ENCODE measurements around the gene MAPT. TPM values are rescaled to one million over a fixed set of nuclear protein-coding genes. Genes with fewer than 3 reads are reported as not detected.

Gene MAPT
- total and polyA plus RNA-seq, 3 donors from 2014 or later: 5.0 to 100 (median 6.1) TPM

GRCh38 chr17:45993962-45994627, 99.7 kb downstream of the MAPT start:
- 86 to 95% methylated on average over 16 of the region's 16 CpGs for WGBS, 2 donors
- DNase-seq: no peak
- no peaks in the 10 kb centered on the region for H3K27me3 ChIP-seq
- H3K27ac ChIP-seq: no peak overlapping the region
- H3K4me3 ChIP-seq: no peak overlapping the region
- H3K4me1 ChIP-seq: no peaks in the 10 kb centered on the region
- no peaks in the 10 kb centered on the region for H3K9me3 ChIP-seq
- intact Hi-C loops (cut with DNase I; ENCODE audit: low total_unique reads): no loop called here
- H3K36me3 ChIP-seq (ENCODE audit: low read depth, missing control alignments): no peaks in the 10 kb centered on the region
- no peak for TF ChIP-seq CTCF (IDR thresholded peaks at IDR 0.05)
- no peak for TF ChIP-seq POLR2A (IDR thresholded peaks at IDR 0.05)

DNA sequence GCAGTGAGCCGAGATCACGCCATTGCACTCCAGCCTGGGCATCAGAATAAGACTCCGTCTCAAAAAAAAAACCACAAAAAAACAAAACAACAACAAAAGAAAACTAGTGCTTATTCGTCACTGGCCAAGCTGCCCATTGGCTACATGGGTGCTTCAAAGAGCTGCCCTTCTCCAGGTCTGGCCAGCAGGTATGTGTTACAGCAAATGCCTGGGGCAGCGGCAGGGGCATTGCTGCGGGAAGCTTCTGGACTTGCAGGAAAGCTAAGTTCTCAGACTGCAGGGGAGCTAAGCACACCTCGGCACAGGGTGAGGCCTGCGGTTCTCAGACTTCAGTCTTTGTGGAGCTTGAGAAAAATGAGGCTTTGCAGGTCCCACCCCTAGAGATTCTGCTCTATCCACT, 100.6 kb downstream of the MAPT start:
- WGBS, 2 donors: 91 to 95% methylated on average over 8 of the region's 8 CpGs
- no peak overlapping the region for H3K4me3 ChIP-seq
- no peaks in the 10 kb centered on the region for H3K36me3 ChIP-seq (ENCODE audit: low read depth, missing control alignments)
- no peaks in the 10 kb centered on the region for H3K9me3 ChIP-seq
- intact Hi-C loops (cut with DNase I; ENCODE audit: low total_unique reads): no loop called here
- DNase-seq: no peak
- no peaks in the 10 kb centered on the region for H3K4me1 ChIP-seq
- H3K27me3 ChIP-seq: no peaks in the 10 kb centered on the region
- TF ChIP-seq POLR2A (IDR thresholded peaks at IDR 0.05) (no peak), CTCF (IDR thresholded peaks at IDR 0.05) (no peak)
- H3K27ac ChIP-seq: no peak overlapping the region

DNA sequence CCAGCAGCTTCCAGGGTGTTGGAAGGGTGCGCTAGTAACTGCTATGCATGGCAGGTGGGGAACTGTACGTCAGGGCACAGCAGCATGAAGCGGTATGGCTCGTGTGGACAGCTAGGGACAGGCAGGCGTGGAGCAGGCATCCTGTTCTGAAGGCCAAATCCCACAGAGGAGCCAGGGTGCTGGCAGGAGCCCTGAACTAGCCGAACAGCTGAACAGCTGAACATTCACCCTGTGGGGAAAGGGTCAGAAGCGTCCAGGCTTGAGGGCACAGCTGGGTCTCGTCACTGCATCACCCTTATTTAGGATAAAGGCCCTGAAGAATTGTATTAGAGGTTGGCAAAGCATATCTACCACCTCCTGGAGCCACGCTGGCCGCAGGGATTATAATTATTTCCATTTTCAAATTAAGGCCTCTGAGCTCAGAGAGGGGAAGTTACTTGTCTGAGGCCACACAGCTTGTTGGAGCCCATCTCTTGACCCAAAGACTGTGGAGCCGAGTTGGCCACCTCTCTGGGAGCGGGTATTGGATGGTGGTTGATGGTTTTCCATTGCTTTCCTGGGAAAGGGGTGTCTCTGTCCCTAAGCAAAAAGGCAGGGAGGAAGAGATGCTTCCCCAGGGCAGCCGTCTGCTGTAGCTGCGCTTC, 101.4 kb downstream of the MAPT start:
- WGBS, 2 donors: 78 to 83% methylated on average over 14 of the region's 14 CpGs
- H3K9me3 ChIP-seq: no peaks in the 10 kb centered on the region
- no peak overlapping the region for H3K27ac ChIP-seq
- intact Hi-C loops (cut with DNase I; ENCODE audit: low total_unique reads): no loop called here
- H3K4me3 ChIP-seq: no peak overlapping the region
- DNase-seq: no peak
- H3K27me3 ChIP-seq: no peaks in the 10 kb centered on the region
- TF ChIP-seq POLR2A (IDR thresholded peaks at IDR 0.05) (no peak), CTCF (IDR thresholded peaks at IDR 0.05) (no peak)
- no peaks in the 10 kb centered on the region for H3K4me1 ChIP-seq
- H3K36me3 ChIP-seq (ENCODE audit: low read depth, missing control alignments): no peaks in the 10 kb centered on the region

DNA sequence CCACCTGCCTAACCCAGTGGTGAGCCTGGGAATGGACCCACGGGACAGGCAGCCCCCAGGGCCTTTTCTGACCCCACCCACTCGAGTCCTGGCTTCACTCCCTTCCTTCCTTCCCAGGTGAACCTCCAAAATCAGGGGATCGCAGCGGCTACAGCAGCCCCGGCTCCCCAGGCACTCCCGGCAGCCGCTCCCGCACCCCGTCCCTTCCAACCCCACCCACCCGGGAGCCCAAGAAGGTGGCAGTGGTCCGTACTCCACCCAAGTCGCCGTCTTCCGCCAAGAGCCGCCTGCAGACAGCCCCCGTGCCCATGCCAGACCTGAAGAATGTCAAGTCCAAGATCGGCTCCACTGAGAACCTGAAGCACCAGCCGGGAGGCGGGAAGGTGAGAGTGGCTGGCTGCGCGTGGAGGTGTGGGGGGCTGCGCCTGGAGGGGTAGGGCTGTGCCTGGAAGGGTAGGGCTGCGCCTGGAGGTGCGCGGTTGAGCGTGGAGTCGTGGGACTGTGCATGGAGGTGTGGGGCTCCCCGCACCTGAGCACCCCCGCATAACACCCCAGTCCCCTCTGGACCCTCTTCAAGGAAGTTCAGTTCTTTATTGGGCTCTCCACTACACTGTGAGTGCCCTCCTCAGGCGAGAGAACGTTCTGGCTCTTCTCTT, 102.1 kb downstream of the MAPT start:
- no peak for TF ChIP-seq POLR2A (IDR thresholded peaks at IDR 0.05)
- no peak for TF ChIP-seq CTCF (IDR thresholded peaks at IDR 0.05)
- intact Hi-C loops (cut with DNase I; ENCODE audit: low total_unique reads): no loop called here
- no peak for DNase-seq
- Histone ChIP-seq H3K4me3 (no peak overlapping the region), H3K9me3 (no peaks in the 10 kb centered on the region), H3K27ac (no peak overlapping the region), H3K4me1 (no peaks in the 10 kb centered on the region), H3K27me3 (no peaks in the 10 kb centered on the region), H3K36me3 (ENCODE audit: low read depth, missing control alignments) (no peaks in the 10 kb centered on the region)
- 54 to 93% methylated on average over 2 to 31 of the region's 31 CpGs for WGBS, 2 donors

All from testis (tissue), 3 donors.